KOPT-K1 (cell line): ENCODE measurements around the gene ATG5.
"Not testable (repeated sequence)": the region's sequence is repeated elsewhere in the genome, so short reads cannot be mapped to it uniquely, and the experiment has no call there.

ENCODE experiments used
- H3K27ac ChIP-seq: fragments of 200-600 bp; sonication (generic); 2 replicates; pipeline ENCODE4 v1.5.1; 2016; ENCODE audit warnings: antibody characterized with exemption, mild to moderate bottlenecking, low read depth, low read length; ENCODE audit not compliant: poor library complexity, severe bottlenecking
- H3K36me3 ChIP-seq: fragments of 200-600 bp; sonication (generic); 2 replicates; pipeline ENCODE4 v1.5.1; 2017; ENCODE audit warnings: antibody characterized with exemption, mild to moderate bottlenecking, low read length, moderate library complexity; ENCODE audit not compliant: insufficient read depth
- H3K9me3 ChIP-seq: fragments of 200-600 bp; sonication (generic); 2 replicates; pipeline ENCODE4 v1.5.1; 2017; ENCODE audit warnings: antibody characterized with exemption, low read length, mild to moderate bottlenecking; ENCODE audit not compliant: insufficient read depth, poor library complexity, severe bottlenecking

Gene ATG5

DNA sequence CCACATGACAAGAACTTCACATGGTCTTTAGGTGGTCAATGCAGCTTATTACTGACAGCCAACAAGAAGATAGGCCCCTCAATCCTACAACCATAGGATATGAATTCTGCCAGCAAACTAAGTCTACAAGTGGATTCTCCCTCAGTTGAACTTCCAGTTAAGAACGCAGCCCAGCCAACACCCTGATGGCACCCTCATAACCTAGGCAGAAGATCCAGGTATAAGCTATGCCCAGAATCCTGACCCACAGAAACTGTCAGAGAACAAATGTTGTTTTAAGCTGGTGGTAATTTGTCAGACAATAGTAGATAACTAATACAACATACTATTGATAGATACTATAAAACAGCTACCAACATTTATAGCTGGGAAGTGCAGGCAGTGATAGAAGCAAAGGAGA lies 38.8 kb downstream of the ATG5 start:
- Histone ChIP-seq H3K36me3 (peaks cover 16% of the 10 kb centered on the region), H3K9me3 (peaks cover 14% of the 10 kb centered on the region), H3K27ac (no peak overlapping the region)

DNA sequence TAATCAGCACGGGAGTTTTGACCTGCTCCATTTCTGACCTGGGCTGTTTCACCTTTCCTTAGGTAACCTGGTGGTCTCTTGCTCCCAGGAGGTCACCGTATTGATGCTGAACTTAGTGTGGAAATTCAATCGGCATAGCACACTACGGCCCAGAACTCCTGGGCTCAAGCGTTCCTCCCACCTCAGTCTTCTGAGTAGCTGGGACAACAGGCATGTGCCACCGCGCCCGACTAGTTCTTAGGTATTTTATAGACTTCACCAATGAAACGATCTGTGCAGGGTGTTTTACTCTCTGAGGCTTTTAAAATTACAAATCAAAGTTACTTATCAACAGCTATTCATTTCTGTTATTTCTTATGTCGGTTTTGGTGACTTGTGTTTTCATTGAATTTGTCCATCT lies 42.1 kb downstream of the ATG5 start:
- no peaks in the 10 kb centered on the region for H3K9me3 ChIP-seq
- no peak overlapping the region for H3K27ac ChIP-seq
- H3K36me3 ChIP-seq = peaks cover 13% of the 10 kb centered on the region

DNA sequence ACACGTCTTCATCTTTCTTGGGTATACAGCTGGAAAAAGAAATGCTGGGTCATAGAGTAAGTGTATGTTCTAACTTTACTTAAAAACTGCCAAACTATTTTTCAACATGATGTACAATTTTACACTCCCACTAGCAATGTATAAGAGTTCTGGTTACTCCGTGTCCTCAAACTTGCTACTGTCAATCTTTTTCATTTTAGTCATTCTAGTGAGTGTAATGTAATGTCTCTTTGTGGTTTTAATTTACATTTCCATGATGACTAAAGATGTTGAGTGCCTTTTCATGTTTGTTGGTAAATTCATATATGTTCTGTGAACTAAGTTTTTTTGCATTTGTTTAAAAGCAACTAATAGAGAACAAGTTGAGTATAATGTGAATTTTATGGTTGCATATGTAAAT lies 43.9 kb downstream of the ATG5 start:
- H3K36me3 ChIP-seq = peaks cover 27% of the 10 kb centered on the region
- no peaks in the 10 kb centered on the region for H3K9me3 ChIP-seq
- H3K27ac ChIP-seq = no peak overlapping the region

DNA sequence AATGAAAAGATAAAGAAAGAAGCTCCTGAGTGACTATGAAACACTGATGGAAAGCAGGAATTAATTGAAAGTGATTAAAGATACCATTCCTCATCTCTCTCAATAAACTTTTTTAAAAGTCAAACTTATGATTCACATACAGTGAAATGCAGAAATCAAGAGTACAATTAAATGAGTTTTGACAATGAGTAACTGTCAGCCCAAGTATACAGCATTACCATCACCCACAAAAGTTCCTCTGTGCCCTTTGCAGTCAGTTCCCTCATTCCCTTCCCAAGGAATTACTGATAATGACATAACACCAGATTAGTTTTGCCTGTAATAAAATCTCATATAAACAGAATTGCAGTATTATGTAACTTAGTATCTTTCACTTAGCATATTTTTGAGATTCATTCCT lies 44.5 kb downstream of the ATG5 start:
- Histone ChIP-seq H3K27ac (no peak overlapping the region), H3K36me3 (peaks cover 29% of the 10 kb centered on the region), H3K9me3 (no peaks in the 10 kb centered on the region)

DNA sequence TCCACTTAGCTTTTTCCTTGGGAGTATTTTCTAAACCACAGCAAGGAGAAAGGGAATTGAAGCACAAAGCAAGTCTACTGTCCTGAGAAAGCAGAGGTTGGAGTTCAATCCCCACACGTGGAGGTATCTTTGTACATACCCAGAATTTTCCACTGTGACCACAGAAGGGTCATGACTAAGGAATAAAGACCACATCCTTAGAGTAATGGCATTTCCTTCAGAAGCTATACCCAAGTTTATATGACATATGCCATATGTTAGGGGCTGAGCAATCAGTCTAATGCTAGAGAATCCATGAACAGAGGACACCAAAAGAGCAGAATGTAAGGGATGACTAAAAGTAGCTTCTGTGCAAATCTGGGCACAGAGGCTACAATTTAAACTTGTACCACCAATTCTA lies 46.4 kb downstream of the ATG5 start:
- no peaks in the 10 kb centered on the region for H3K9me3 ChIP-seq
- H3K27ac ChIP-seq = no peak overlapping the region

DNA sequence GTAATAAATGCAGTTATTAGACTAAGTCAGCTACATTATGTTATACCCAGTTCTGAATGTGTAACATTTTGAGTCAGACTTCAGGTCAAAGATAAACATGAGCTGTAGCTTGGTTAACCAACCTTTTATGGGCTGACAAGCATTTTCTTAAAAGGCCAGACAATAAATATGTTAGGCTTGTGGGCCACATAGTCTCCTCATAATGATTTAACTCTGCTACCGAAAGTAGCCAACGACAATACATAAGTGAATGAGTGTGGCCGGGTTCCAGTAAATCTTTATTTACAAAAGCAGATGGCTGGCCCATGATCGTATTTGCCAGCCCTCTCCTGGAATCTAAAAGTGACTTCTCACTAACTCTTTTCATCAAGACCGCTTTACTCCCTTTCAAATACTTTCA lies 49.9 kb downstream of the ATG5 start:
- no peak overlapping the region for H3K27ac ChIP-seq
- peaks cover 34% of the 10 kb centered on the region for H3K36me3 ChIP-seq

More for the DNA sequence above, 46.4 kb downstream of the ATG5 start:
- H3K36me3 ChIP-seq = peaks cover 34% of the 10 kb centered on the region

DNA sequence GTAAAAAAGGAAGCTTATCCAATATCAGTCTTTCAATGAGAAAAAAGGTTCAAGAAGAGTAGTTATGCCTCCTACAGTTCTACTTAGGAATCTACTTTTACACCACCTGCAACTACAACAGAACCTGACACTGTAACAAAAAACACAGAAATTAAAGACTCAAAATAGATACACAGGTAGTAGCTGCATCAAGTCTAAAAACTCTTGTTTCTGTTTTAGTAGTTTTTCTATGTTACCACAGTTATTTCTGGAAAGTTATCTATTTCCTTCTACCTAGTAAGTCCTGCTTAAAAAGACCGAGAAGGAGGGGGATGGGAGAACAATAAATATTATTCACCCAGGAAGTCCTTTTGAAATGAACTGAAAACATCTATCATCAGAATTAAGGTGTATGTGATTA lies 52.5 kb downstream of the ATG5 start:
- Histone ChIP-seq H3K36me3 (peaks cover 18% of the 10 kb centered on the region), H3K9me3 (peaks cover 9% of the 10 kb centered on the region), H3K27ac (no peak overlapping the region)

More for the DNA sequence above, 49.9 kb downstream of the ATG5 start:
- no peaks in the 10 kb centered on the region for H3K9me3 ChIP-seq

DNA sequence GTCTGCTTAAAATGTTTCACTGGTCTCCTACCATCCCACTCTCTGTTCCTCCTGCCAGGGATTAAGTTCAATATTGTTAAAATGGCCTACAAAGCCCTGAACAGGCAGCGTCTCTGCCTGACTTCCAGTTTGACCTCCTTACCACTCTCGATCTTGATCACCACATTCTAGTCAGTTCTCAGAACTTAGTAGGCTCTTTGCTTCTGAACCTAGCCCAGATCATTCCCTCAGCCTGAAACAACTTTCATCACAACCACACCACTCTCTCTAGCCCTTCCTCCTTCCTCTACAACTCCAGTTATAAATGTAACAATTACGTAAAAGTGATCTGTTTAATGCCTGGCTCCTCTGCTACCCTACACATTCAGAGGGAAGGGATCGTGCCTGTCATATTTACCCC lies 53.3 kb downstream of the ATG5 start:
- H3K9me3 ChIP-seq = peaks cover 15% of the 10 kb centered on the region
- H3K27ac ChIP-seq = no peak overlapping the region
- peaks cover 12% of the 10 kb centered on the region for H3K36me3 ChIP-seq

DNA sequence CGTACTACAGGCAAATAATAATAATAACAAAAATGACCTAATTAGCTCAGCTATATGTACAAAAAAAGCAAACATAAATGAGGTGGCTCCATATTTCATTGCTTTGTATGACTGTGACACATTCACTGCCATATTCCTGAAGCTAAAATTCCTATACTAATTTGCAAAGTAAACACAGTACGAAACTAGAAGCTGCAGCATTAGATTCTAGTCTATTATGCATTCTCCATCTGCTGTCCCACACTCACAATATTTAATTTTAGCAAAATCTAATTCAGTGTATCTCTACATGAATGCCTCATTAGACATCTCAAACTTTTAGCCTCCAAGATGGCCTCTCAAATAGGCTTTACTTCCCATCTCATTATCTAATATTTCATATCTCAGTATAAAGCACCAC lies 55.1 kb downstream of the ATG5 start:
- peaks cover 33% of the 10 kb centered on the region for H3K9me3 ChIP-seq
- H3K36me3 ChIP-seq = no peaks in the 10 kb centered on the region; the same call in 1 of the 2 replicates
- no peak overlapping the region for H3K27ac ChIP-seq

DNA sequence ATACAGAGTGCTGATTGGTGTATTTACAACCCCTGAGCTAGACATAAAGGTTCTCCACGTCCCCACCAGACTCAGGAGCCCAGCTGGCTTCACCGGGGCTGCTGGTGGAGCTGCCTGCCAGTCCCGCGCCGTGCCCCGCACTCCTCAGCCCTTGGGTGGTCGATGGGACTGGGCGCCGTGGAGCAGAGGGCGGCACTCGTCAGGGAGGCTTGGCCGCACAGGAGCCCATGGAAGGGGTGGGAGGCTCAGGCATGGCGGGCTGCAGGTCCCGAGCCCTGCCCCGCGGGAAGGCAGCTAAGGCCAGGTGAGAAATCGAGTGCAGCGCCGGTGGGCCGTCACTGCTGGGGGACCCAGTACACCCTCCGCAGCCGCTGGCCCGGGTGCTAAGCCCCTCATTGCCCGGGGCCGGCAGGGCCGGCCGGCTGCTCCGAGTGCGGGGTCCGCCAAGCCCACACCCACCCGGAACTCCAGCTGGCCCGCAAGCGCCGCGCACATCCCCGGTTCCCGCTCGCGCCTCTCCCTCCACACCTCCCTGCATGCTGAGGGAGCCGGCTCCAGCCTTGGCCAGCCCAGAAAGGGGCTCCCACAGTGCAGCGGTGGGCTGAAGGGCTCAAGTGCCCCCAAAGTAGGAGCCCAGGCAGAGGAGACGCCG lies 56.2 kb downstream of the ATG5 start:
- H3K27ac ChIP-seq = not testable (repeated sequence)
- peaks cover 43% of the 10 kb centered on the region for H3K9me3 ChIP-seq

DNA sequence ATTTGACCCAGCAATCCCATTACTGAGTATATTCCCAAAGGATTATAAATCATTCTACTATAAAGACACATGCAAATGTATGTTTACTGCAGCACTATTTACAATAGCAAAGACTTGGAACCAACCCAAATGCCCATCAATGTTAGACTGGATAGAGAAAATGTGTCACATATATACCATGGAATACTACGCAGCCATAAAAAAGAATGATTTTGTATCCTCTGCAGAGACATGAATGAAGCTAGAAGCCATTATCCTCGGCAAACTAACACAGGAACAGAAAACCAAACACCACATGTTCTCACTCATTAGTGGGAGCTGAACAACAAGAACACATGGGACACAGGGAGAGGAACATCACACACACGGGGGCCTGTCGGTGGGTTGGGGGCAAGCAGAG lies 57.1 kb downstream of the ATG5 start:
- not testable (repeated sequence) for H3K27ac ChIP-seq, H3K36me3 ChIP-seq
- H3K9me3 ChIP-seq = peaks cover 45% of the 10 kb centered on the region

More for the DNA sequence above, 56.2 kb downstream of the ATG5 start:
- H3K36me3 ChIP-seq = not testable (repeated sequence)

DNA sequence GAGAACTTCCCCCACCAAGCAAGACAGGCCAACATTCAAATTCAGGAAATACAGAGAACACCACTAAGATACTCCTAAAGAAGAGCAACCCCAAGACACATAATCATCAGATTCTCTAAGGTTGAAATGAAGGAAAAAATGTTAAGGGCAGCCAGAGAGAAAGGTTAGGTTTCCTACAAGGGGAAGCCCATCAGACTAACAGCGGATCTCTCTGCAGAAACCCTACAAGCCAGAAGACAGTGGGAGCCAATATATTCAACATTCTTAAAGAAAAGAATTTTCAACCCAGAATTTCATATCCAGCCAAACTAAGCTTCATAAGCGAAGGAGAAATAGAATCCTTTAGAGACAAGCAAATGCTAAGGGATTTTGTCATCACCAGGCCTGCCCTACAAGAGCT lies 61.1 kb downstream of the ATG5 start:
- H3K9me3 ChIP-seq = peaks cover 45% of the 10 kb centered on the region
- H3K27ac ChIP-seq, H3K36me3 ChIP-seq: not testable (repeated sequence)

DNA sequence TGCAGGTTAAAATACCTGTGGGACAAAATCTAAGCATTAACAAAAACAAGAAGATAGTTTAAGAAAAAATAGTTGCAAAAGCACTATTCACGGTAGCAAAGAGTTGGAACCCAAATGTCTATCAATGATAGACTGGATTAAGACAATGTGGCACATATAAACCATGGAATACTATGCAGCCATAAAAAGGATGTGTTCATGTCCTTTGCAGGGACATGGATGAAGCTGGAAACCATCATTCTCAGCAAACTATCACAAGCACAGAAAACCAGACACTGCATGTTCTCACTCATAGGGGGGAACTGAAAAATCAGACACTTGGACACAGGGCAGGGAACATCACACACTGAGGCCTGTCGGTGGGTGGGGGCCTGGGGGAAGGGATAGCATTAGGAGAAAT lies 65.8 kb downstream of the ATG5 start:
- H3K9me3 ChIP-seq, H3K27ac ChIP-seq, H3K36me3 ChIP-seq: not testable (repeated sequence)

DNA sequence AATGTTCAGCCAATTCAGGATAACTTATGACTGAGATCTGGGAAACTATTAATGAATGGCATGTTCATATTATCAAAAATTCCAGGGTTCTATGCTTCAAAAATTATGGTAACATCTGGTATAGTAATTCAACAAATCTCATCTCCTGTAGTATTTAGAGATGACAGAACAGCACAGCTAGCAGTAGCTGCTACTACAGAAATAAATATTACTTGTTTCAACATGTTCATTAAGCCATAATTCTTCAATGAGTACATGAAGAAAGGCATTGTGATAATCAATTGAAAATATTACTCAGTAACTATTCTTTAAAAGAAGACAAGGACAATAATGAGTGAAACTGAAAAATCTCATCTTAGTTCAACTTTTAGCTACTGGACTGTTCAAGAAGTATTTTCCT lies 66.8 kb downstream of the ATG5 start:
- Histone ChIP-seq H3K9me3 (no peaks in the 10 kb centered on the region), H3K36me3 (0 out of 2 replicates have a peak, but pooled peaks cover 6% of the 10 kb centered on the region), H3K27ac (no peak overlapping the region)

DNA sequence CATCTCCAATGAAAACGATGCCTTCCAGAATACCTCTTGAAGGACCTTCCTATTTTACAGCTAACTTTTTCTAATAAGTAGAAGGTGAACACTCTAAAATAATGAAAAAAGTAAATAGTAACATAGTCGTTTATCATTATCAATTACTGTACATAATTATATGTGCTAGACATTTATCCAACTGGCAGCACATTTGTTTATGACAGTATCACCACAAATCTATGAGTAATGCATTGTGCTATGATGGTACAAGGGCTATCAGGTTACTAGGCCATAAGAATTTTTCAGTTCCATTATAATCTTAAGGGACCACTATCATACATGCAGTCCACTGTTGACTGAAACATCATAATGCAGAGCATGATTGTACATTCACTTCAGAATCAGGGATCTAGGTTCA lies 68.4 kb downstream of the ATG5 start:
- Histone ChIP-seq H3K9me3 (no peaks in the 10 kb centered on the region), H3K36me3 (no peaks in the 10 kb centered on the region), H3K27ac (no peak overlapping the region)

DNA sequence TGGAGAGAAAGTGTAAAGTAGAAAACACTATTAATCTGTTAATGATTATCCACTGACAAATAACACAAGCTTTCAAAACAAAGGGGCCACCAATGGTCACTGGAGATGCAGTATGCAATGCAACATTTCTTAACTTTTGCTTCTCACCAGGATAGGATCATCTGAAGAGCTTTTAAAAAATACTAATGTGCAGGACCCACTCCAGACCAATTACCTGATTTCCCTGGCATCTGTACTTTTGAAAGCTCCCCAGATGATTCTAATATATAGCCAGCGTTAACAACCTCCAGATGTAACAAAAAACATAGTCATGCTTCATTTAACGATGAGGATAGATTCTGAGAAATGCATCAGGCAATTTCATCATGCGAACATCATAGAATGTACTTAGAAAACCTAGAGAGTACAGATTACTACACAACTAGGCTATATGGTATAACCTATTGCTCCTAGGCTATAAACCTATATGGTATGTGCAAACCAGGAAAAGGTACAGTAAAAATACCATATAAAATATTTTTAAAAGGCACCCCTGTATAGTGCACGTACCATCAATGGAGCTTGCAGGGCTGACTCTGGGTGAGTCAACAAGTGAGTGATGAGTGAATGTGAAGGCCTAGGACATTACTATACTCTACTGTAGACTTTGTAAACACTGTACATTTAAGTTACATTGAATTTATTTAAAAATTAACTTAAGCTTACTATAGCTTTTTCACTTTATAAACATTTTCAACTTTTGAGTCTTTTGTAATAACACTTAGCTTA lies 69.2 kb downstream of the ATG5 start:
- Histone ChIP-seq H3K27ac (no peak overlapping the region), H3K9me3 (no peaks in the 10 kb centered on the region), H3K36me3 (no peaks in the 10 kb centered on the region)
